SK-N-MC (cell line): Measurements from ENCODE around the gene OR8K5.

Source experiments
- DNase-seq: peaks from one replicate; pipeline ENCODE4 v3.0.0-alpha.2; 2011; ENCODE audit warnings: low read depth, low spot score
- H3K27ac ChIP-seq: fragments of 200-600 bp; sonication (generic); 2 replicates; pipeline ENCODE4 v1.5.1; 2016; ENCODE audit warnings: mixed run types
- H3K36me3 ChIP-seq: fragments of 200-600 bp; sonication (generic); 2 replicates; pipeline ENCODE4 v1.6.1; 2017; ENCODE audit warnings: antibody characterized with exemption, low read length, mixed read lengths; ENCODE audit not compliant: insufficient read depth
- H3K4me3 ChIP-seq: fragments of 200-600 bp; sonication (generic); 2 replicates; pipeline ENCODE4 v1.5.1; 2016
- H3K9ac ChIP-seq: fragments of 200-600 bp; sonication (generic); 2 replicates; pipeline ENCODE4 v1.8.0; 2017; ENCODE audit warnings: mixed run types, mixed read lengths; ENCODE audit not compliant: insufficient read length
- H3K9me3 ChIP-seq: fragments of 200-600 bp; sonication (generic); 2 replicates; pipeline ENCODE4 v1.6.1; 2017; ENCODE audit warnings: low read depth, mild to moderate bottlenecking, antibody characterized with exemption, low read length, moderate library complexity, mixed read lengths
- EZH2 ChIP-seq: fragments of 200-600 bp; sonication (generic); IDR thresholded peaks from one replicate; pipeline ENCODE4 v1.6.1; 2017; ENCODE audit warnings: antibody characterized with exemption
- FOXP2 ChIP-seq: optimal IDR thresholded peaks from 2 replicates; pipeline ENCODE3; 2011; ENCODE audit warnings: mild to moderate bottlenecking, moderate library complexity; ENCODE audit not compliant: insufficient read depth; ENCODE audit errors: extremely low read length, control extremely low read depth
- POLR2AphosphoS5 ChIP-seq: IDR thresholded peaks from 2 replicates; pipeline ENCODE4 v1.6.1; 2012; ENCODE audit warnings: mild to moderate bottlenecking, low read depth, low read length, borderline replicate concordance

Gene OR8K5

DNA sequence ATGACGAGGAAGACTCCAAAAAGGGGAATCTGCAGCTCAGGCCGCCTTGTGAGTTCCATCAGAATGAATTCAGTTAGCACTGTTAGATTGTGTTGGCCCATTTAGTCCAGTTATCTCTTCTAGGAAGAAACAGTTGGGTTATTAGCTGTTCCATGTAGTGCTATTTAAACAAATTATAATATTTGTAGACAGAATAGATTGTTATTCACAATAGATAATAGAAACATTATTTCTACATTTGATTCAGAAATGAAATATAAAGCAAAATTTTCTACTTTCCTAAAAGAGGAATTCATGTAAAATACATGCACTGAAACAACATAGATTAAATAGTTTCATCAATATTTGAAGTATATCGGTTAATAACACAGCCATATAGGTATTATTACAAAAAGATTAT is at the start of gene OR8K5:
OR8K5 (minus strand) TSS at position 101 of the 400 bp plus-strand sequence; CDS start at position 101, 0 bp downstream.
- TF ChIP-seq FOXP2 (no peak), EZH2 (no peak), POLR2AphosphoS5 (no peak)
- H3K4me3 ChIP-seq: no peak within 1 kb of the TSS
- H3K9ac ChIP-seq: no peak within 1 kb of the TSS
- H3K36me3 ChIP-seq: no peaks in the 10 kb centered on the region
- no peaks in the 10 kb centered on the region for H3K9me3 ChIP-seq
- no peak within 1 kb of the TSS for H3K27ac ChIP-seq
- DNase-seq: no peak

DNA sequence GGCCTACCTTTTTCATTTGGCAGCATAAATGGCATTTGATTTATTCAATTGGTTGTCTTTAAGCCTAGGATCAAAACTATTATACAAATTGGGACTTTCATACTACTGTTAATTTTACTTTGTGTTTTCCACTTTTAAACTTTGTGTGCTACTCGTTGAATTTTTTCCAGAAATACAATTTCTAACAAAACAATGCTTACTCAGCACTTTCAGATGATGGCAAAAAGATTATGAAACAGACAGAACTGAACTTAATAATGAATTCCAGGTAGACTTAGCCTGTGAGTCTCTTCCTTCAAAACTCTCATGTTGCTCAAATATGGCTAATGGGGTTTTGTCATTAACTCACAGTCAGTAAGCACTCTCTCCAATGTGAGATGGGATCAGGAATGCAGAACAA is 47.7 kb upstream of the OR8K5 start:
- H3K36me3 ChIP-seq: no peaks in the 10 kb centered on the region
- DNase-seq: no peak
- TF ChIP-seq POLR2AphosphoS5: no peak
- no peak for TF ChIP-seq FOXP2
- no peak for TF ChIP-seq EZH2
- no peaks in the 10 kb centered on the region for H3K9me3 ChIP-seq
- no peak overlapping the region for H3K27ac ChIP-seq
- no peak overlapping the region for H3K9ac ChIP-seq
- no peak overlapping the region for H3K4me3 ChIP-seq

DNA sequence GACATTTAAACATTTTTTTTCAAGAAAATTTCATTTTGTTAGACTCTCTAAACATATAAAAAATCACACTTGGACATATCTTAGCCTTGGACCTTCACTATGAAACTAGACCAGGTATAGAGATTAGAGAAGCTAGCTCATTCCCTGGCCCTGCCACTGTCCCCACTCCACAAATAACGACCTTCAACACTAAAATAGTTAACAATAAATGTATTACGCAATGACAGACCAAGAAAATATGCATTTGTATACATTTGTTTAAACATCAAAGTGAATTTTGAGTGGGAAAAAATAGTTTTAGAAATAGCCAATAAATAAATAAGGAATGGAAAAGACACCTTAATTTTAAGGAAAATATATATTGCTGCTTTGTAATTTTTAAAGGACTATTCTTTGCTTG is 37.2 kb upstream of the OR8K5 start:
- DNase-seq: no peak
- Histone ChIP-seq H3K36me3 (no peaks in the 10 kb centered on the region), H3K9me3 (no peaks in the 10 kb centered on the region), H3K4me3 (no peak overlapping the region), H3K27ac (no peak overlapping the region), H3K9ac (no peak overlapping the region)
- TF ChIP-seq EZH2 (no peak), POLR2AphosphoS5 (no peak), FOXP2 (no peak)

DNA sequence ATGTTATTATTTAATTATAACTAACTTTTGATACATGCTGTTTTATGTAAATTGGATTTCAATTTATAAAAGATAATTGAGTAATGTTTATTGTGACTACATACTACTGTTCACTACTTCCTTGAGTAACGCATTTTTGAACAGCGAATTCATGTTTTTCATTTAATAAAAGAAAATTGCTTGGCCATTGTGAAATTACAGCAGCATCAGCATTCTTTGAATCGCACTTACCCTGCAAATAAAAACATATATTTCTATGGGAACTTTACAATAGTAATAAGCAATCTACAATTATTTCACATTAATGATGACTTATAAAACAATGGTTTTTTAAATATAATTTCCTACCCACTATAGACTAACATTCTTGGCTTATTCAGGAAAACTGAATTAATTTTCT is 36.6 kb upstream of the OR8K5 start:
- H3K9ac ChIP-seq: no peak overlapping the region
- H3K36me3 ChIP-seq: no peaks in the 10 kb centered on the region
- H3K9me3 ChIP-seq: no peaks in the 10 kb centered on the region
- H3K4me3 ChIP-seq: no peak overlapping the region
- TF ChIP-seq EZH2: no peak
- TF ChIP-seq POLR2AphosphoS5: no peak
- no peak for TF ChIP-seq FOXP2
- no peak overlapping the region for H3K27ac ChIP-seq
- DNase-seq: no peak

DNA sequence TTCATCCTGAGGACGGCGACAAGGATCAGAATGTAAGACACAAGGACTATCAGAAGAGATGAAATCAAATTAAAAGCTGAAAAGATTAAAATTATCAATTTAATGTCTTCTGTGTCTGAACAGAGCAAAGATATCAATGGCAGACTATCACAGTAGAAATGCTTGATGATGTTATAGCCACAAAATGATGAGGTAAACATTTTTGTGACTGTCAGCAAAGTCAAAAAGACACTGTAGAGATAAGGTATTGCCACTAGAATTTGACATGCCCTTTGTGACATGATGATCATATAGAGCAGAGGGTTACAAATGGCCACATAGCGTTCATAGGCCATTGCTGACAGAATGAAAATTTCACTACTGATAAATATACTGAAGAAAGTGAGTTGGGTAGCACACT is 28.5 kb upstream of the OR8K5 start:
- no peaks in the 10 kb centered on the region for H3K9me3 ChIP-seq
- H3K36me3 ChIP-seq: no peaks in the 10 kb centered on the region
- DNase-seq: no peak
- no peak overlapping the region for H3K27ac ChIP-seq
- no peak overlapping the region for H3K4me3 ChIP-seq
- no peak overlapping the region for H3K9ac ChIP-seq
- no peak for TF ChIP-seq EZH2
- no peak for TF ChIP-seq POLR2AphosphoS5
- TF ChIP-seq FOXP2: no peak

DNA sequence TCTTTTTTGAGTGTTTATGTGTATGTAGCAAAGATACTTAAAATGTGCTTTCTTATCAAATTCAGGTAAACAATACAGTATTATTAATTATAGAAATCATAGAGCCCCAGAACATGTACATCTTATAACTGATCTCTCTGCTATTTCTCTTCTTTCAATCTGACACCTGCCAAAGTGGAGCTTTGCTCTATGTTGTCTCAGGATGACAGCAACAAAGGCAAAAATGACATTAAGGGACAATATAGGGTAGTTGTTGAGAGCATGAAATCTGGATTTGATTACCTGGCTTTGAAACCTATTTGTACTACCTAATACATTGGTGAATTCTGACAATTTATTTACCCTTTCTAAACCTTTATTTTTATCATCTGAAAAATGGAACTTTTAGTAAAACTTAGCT is 23.3 kb upstream of the OR8K5 start:
- no peak for DNase-seq
- H3K4me3 ChIP-seq: no peak overlapping the region
- H3K27ac ChIP-seq: no peak overlapping the region
- no peaks in the 10 kb centered on the region for H3K36me3 ChIP-seq
- H3K9me3 ChIP-seq: no peaks in the 10 kb centered on the region
- H3K9ac ChIP-seq: no peak overlapping the region
- TF ChIP-seq FOXP2: no peak
- no peak for TF ChIP-seq EZH2
- no peak for TF ChIP-seq POLR2AphosphoS5

- no peaks in the 10 kb centered on the region for H3K36me3 ChIP-seq
- no peak for TF ChIP-seq POLR2AphosphoS5
- TF ChIP-seq EZH2: no peak
- no peak for TF ChIP-seq FOXP2
- no peak within 1 kb of the TSS for H3K9ac ChIP-seq
- no peak within 1 kb of the TSS for H3K4me3 ChIP-seq
- H3K27ac ChIP-seq: no peak within 1 kb of the TSS
- DNase-seq: no peak
- H3K9me3 ChIP-seq: no peaks in the 10 kb centered on the region
Measured at GRCh38 chr11:56176318-56176717, 16.2 kb upstream of the OR8K5 start, which contains the start of gene OR5J2. Gene OR5J2 (plus strand): TSS chr11:56176618. CDS start chr11:56176618, 0 bp downstream.

- Histone ChIP-seq H3K9me3 (no peaks in the 10 kb centered on the region), H3K4me3 (no peak overlapping the region), H3K9ac (no peak overlapping the region), H3K27ac (no peak overlapping the region), H3K36me3 (no peaks in the 10 kb centered on the region)
- DNase-seq: no peak
- TF ChIP-seq EZH2 (no peak), POLR2AphosphoS5 (no peak), FOXP2 (no peak)
Measured at GRCh38 chr11:56172256-56172830, 12.2 kb upstream of the OR8K5 start.

DNA sequence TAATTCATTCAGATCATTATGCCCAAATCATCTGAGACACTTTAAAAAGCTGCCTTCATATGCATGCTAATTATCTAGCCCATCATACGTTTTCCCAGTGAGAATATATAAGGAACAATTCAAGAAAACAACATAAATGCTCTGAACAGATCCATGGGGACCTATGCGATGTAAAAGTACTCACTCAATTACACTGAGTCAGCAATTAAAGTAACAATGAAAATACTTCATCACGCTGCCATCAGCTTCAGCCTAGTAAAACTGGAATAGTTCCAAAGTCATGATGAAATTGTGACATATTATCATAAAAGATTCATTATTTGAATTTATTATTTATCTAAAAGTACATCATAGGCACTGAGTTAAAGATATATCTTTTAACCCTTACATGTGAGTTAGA is 3.7 kb upstream of the OR8K5 start:
- Histone ChIP-seq H3K9me3 (no peaks in the 10 kb centered on the region), H3K9ac (no peak overlapping the region), H3K36me3 (no peaks in the 10 kb centered on the region), H3K4me3 (no peak overlapping the region), H3K27ac (no peak overlapping the region)
- no peak for TF ChIP-seq FOXP2
- TF ChIP-seq POLR2AphosphoS5: no peak
- no peak for TF ChIP-seq EZH2
- DNase-seq: no peak
